Medulla oblongata (tissue), 1 donor: Measurements from ENCODE around the gene PRMT3.
"Not testable (repeated sequence)": the region's sequence is repeated elsewhere in the genome, so short reads cannot be mapped to it uniquely, and the experiment has no call there.

ENCODE experiments used
- DNase-seq: peaks from one replicate; pipeline ENCODE4 v3.0.0-alpha.2; 2015; ENCODE audit errors: extremely low spot score

PRMT3 gene

GRCh38 chr11:20457001-20457799 is 69.7 kb downstream of the PRMT3 start:
- DNase-seq: no peak

- no peak for DNase-seq
Observed at GRCh38 chr11:20457934-20458680, 70.6 kb downstream of the PRMT3 start.

- DNase-seq: no peak
Observed at GRCh38 chr11:20458905-20459632, 71.6 kb downstream of the PRMT3 start.

GRCh38 chr11:20459865-20460264 is 72.3 kb downstream of the PRMT3 start:
- no peak for DNase-seq

GRCh38 chr11:20464518-20464917 is 77.0 kb downstream of the PRMT3 start:
- no peak for DNase-seq

- DNase-seq: no peak
Observed at GRCh38 chr11:20467487-20468185, 80.1 kb downstream of the PRMT3 start.

GRCh38 chr11:20470348-20470747 is 82.8 kb downstream of the PRMT3 start:
- no peak for DNase-seq

- DNase-seq: not testable (repeated sequence)
Observed at GRCh38 chr11:20471929-20472328, 84.4 kb downstream of the PRMT3 start.

- peak; percentile 34 for DNase-seq
Observed at GRCh38 chr11:20474176-20474881, 86.8 kb downstream of the PRMT3 start.

- peak; percentile 4 for DNase-seq
Observed at GRCh38 chr11:20474882-20475517, 87.5 kb downstream of the PRMT3 start.

- no peak for DNase-seq
Observed at GRCh38 chr11:20477418-20478090, 90.0 kb downstream of the PRMT3 start.

- DNase-seq: no peak
Observed at GRCh38 chr11:20479513-20479912, 92.0 kb downstream of the PRMT3 start.

- no peak for DNase-seq
Observed at GRCh38 chr11:20483931-20484330, 96.4 kb downstream of the PRMT3 start.

GRCh38 chr11:20484416-20484815 is 96.9 kb downstream of the PRMT3 start:
- DNase-seq: not testable (repeated sequence)

GRCh38 chr11:20488352-20488751 is 100.8 kb downstream of the PRMT3 start:
- DNase-seq: no peak

GRCh38 chr11:20489948-20490347 is 102.4 kb downstream of the PRMT3 start:
- no peak for DNase-seq

- no peak for DNase-seq
Observed at GRCh38 chr11:20493340-20493739, 105.8 kb downstream of the PRMT3 start.

- DNase-seq: no peak
Observed at GRCh38 chr11:20497124-20497792, 109.7 kb downstream of the PRMT3 start.

- no peak for DNase-seq
Observed at GRCh38 chr11:20501252-20501651, 113.7 kb downstream of the PRMT3 start.

GRCh38 chr11:20501971-20502370 is 114.5 kb downstream of the PRMT3 start:
- no peak for DNase-seq
